Calu3 (cell line): ENCODE measurements around the gene TSPAN18. TPM values are rescaled to one million over a fixed set of nuclear protein-coding genes. Genes with fewer than 3 reads are reported as not detected.

ENCODE experiments used
- BruUV-seq: library from RNA; stranded (reverse); fragments of 400-500 nt; replicated peaks from 2 replicates; lab custom pipeline; 2021; lab: Mats Ljungman, UMichigan
- CTCF ChIA-PET: fragments of 300-600 bp; sonication (Branson Sonifier 250); formaldehyde crosslinking; loops from one replicate; lab custom pipeline; 2022; ENCODE audit warnings: antibody characterized with exemption; lab: Charles Lee
- DNase-seq: peaks from one replicate; pipeline ENCODE4 v3.0.0; 2022
- H3K27ac Mint-ChIP-seq: one replicate; pipeline ENCODE4 v1.8.0; 2022; ENCODE audit warnings: mixed read lengths; ENCODE audit not compliant: unreplicated experiment
- H3K27me3 Mint-ChIP-seq: one replicate; pipeline ENCODE4 v1.8.0; 2022; ENCODE audit warnings: mixed read lengths; ENCODE audit not compliant: unreplicated experiment
- H3K36me3 Mint-ChIP-seq: one replicate; pipeline ENCODE4 v1.8.0; 2022; ENCODE audit warnings: mild to moderate bottlenecking, moderate library complexity, mixed read lengths; ENCODE audit not compliant: insufficient read depth, unreplicated experiment
- H3K4me1 Mint-ChIP-seq: one replicate; pipeline ENCODE4 v1.8.0; 2022; ENCODE audit warnings: mild to moderate bottlenecking, low read depth, mixed read lengths; ENCODE audit not compliant: unreplicated experiment
- H3K4me3 Mint-ChIP-seq: one replicate; pipeline ENCODE4 v1.8.0; 2022; ENCODE audit warnings: mild to moderate bottlenecking, low read depth, moderate library complexity, mixed read lengths; ENCODE audit not compliant: unreplicated experiment
- H3K9me3 Mint-ChIP-seq: one replicate; pipeline ENCODE4 v1.8.0; 2022; ENCODE audit warnings: low read depth, mixed read lengths; ENCODE audit not compliant: unreplicated experiment
- CTCF ChIP-seq: fragments of 200-600 bp; IDR thresholded peaks from one replicate; pipeline ENCODE4 v1.8.0; 2022; ENCODE audit warnings: antibody characterized with exemption; ENCODE audit not compliant: unreplicated experiment
- intact Hi-C: fragments of 100-400 bp; cut with micrococcal nuclease; formaldehyde crosslinking; loops from one replicate; pipeline ENCODE4 v1.10.0; 2022; ENCODE audit not compliant: unreplicated experiment
- total RNA-seq: library from RNA; stranded (reverse); gene quantifications from 2 replicates; pipeline ENCODE4 v1.2.3, GENCODE V29; 2022

TSPAN18 gene
- total RNA-seq, 1 experiment from 2014 or later = not detected

- no peak overlapping the region for H3K4me3 Mint-ChIP-seq
- no peak for TF ChIP-seq CTCF
- no peaks in the 10 kb centered on the region for H3K9me3 Mint-ChIP-seq
- H3K27me3 Mint-ChIP-seq = peaks cover 35% of the 10 kb centered on the region
- CTCF ChIA-PET = no interaction called here
- no peaks in the 10 kb centered on the region for H3K36me3 Mint-ChIP-seq
- H3K27ac Mint-ChIP-seq = no peak overlapping the region
- intact Hi-C loops = no loop called here
- H3K4me1 Mint-ChIP-seq = peaks cover 8% of the 10 kb centered on the region
- DNase-seq = no peak
- BruUV-seq = no TSS peak
Measured at GRCh38 chr11:44877571-44878497, 151.1 kb downstream of the TSPAN18 start.

GRCh38 chr11:44878711-44879110 lies 151.9 kb downstream of the TSPAN18 start:
- H3K9me3 Mint-ChIP-seq = no peaks in the 10 kb centered on the region
- DNase-seq = no peak
- TF ChIP-seq CTCF = no peak
- peaks cover 35% of the 10 kb centered on the region for H3K27me3 Mint-ChIP-seq
- intact Hi-C loops = no loop called here
- CTCF ChIA-PET = interaction anchor here (0.6 kb wide), 1 partner anchor 44 kb away, joined by 4 read pairs; no protein-coding TSS in a partner anchor
- no TSS peak for BruUV-seq
- H3K27ac Mint-ChIP-seq = no peak overlapping the region
- H3K4me1 Mint-ChIP-seq = peaks cover 17% of the 10 kb centered on the region
- no peaks in the 10 kb centered on the region for H3K36me3 Mint-ChIP-seq
- H3K4me3 Mint-ChIP-seq = no peak overlapping the region

- H3K27me3 Mint-ChIP-seq = peaks cover 27% of the 10 kb centered on the region
- H3K36me3 Mint-ChIP-seq = no peaks in the 10 kb centered on the region
- H3K4me3 Mint-ChIP-seq = no peak overlapping the region
- H3K4me1 Mint-ChIP-seq = peaks cover 23% of the 10 kb centered on the region
- CTCF ChIA-PET = no interaction called here
- no peak for DNase-seq
- intact Hi-C loops = no loop called here
- H3K27ac Mint-ChIP-seq = no peak overlapping the region
- no TSS peak for BruUV-seq
- H3K9me3 Mint-ChIP-seq = no peaks in the 10 kb centered on the region
- no peak for TF ChIP-seq CTCF
Measured at GRCh38 chr11:44879432-44879831, 152.7 kb downstream of the TSPAN18 start.

- DNase-seq = no peak
- Mint-ChIP-seq H3K9me3 (no peaks in the 10 kb centered on the region), H3K27ac (no peak overlapping the region), H3K27me3 (peaks cover 30% of the 10 kb centered on the region), H3K4me3 (no peak overlapping the region), H3K36me3 (no peaks in the 10 kb centered on the region), H3K4me1 (peaks cover 23% of the 10 kb centered on the region)
- CTCF ChIA-PET = no interaction called here
- intact Hi-C loops = no loop called here
- BruUV-seq = no TSS peak
- no peak for TF ChIP-seq CTCF
Measured at GRCh38 chr11:44880511-44880910, 153.7 kb downstream of the TSPAN18 start.
